GM12874 (cell line): Measurements from ENCODE around the gene TACR1.

Experiments used
- TF ChIP-seq, protein P1 (sequence below): IDR thresholded peaks from 2 replicates; pipeline ENCODE4 v1.5.1; 2011; ENCODE audit warnings: low read depth, mild to moderate bottlenecking, control low read depth, low read length, moderate library complexity; ENCODE audit not compliant: insufficient read depth

Gene TACR1

GRCh38 chr2:75190271-75190990 is 8.9 kb downstream of the TACR1 start:
- TF ChIP-seq, protein P1, sequence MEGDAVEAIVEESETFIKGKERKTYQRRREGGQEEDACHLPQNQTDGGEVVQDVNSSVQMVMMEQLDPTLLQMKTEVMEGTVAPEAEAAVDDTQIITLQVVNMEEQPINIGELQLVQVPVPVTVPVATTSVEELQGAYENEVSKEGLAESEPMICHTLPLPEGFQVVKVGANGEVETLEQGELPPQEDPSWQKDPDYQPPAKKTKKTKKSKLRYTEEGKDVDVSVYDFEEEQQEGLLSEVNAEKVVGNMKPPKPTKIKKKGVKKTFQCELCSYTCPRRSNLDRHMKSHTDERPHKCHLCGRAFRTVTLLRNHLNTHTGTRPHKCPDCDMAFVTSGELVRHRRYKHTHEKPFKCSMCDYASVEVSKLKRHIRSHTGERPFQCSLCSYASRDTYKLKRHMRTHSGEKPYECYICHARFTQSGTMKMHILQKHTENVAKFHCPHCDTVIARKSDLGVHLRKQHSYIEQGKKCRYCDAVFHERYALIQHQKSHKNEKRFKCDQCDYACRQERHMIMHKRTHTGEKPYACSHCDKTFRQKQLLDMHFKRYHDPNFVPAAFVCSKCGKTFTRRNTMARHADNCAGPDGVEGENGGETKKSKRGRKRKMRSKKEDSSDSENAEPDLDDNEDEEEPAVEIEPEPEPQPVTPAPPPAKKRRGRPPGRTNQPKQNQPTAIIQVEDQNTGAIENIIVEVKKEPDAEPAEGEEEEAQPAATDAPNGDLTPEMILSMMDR, result no peak

DNA sequence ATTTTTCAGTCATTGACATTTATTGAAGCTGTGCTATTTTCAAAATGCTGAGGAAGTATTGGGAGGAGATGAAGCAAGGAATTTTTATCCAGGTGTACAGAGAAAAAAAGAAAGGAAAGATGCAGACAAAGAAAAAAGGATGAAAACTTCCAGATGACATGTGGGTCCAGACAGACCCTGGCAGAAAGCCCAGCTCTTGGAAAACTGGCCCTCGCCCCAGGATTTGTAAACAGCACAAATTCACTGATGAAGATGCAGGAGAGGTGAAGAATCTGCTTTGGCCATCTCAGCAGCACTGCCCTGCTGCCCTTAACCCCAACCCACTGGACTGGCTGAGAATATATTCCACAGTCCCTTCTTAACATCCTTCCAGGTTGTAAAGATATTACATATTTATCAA is 12.5 kb downstream of the TACR1 start:
- TF ChIP-seq, protein P1, result no peak

- TF ChIP-seq, protein P1, result no peak
These were observed 16.7 kb downstream of the TACR1 start for GRCh38 chr2:75182606-75183005.

DNA sequence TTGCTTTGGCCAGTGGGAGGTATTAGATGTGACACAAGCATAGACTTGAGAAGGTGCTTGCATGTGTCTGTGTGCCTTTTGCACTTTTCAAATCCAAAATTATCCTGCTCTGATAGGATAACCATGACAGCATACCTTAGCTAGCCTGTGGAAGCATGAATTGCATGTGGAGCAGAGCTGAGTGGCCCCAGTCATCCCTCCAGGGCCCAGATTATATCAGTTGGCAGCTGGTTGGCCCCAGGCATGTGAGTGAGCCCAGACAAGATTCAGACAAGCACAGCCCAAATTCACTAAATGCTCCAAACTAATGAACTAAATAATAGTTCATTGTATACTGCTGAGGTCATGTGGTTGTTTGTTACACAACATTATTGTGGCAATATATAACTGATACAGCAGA is 18.8 kb downstream of the TACR1 start:
- TF ChIP-seq, protein P1, result no peak

- TF ChIP-seq, protein P1, result no peak
These were observed 21.9 kb downstream of the TACR1 start for GRCh38 chr2:75177427-75177826.

DNA sequence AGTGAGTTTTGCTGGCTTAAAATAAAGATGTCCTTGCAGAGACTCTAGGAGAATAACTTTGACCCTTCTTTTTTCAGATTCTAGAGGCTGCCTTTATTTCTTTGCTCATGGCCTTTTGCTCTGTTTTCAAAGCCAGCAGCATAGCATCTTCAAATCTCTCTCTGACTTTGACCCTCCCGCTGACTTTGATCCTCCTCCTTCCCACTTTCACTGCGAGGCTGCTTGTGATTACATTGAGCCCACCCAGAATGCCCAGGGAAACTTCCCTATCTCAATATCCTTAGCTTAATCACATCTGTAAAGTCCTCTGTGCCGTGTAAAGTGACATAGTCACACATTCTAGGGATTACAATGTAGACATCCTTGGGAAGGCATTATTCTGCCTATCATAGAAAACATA is 23.9 kb downstream of the TACR1 start:
- TF ChIP-seq, protein P1, result no peak

DNA sequence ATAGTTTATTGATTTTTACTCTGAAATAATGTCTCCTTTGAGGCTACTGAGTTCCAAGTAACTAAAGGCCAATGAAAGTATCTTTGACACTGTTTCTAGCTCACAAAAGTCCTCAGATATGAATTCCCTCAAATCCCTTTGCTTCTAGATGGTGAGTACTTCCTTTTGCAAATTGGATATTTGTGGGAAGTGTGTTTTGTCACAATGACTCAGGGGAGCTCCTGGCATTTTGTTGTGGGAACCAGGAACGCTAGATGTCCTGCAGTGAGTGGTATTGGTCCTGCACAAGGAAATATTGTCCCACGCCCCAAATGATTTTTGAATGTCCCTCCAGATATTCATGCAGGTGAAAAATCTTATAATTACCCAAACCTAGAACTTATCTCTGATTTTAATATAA is 24.3 kb downstream of the TACR1 start:
- TF ChIP-seq, protein P1, result no peak

DNA sequence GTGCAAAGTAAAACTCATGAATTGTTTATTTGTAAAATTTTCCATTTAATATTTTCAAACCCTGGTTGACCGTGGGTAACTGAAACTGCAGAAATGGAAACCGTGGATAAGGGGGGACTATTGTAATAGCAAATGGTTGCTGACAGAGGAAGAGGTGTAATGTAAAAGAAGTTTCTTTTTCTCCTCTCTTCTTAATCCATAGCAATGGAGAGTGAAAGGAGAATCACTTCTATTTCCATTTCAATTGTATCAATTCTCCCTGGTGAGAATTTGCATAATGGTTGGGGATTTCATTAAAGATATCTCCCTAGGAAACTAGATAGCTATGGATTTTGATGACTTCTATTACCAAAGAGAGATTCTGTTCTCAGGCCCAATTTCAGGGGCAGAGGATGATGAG is 24.8 kb downstream of the TACR1 start:
- TF ChIP-seq, protein P1, result no peak
